ENCODE data around the gene ATG9A. TPM values are rescaled to one million over a fixed set of nuclear protein-coding genes. Genes with fewer than 3 reads are reported as not detected.
A peak's percentile ranks its signal among the peaks of the same experiment; 100 is the strongest.

The ATG9A gene
- total RNA-seq, 1 donor from 2014 or later: 48.8 TPM

- Mint-ChIP-seq H3K27me3 (ENCODE audit: low read depth, unreplicated experiment) (peaks cover 19% of the 10 kb centered on the region), H3K27ac (ENCODE audit: unreplicated experiment) (no peak overlapping the region), H3K4me3 (ENCODE audit: unreplicated experiment) (no peak overlapping the region), H3K4me1 (ENCODE audit: low read depth, unreplicated experiment) (peaks cover 20% of the 10 kb centered on the region), H3K9me3 (ENCODE audit: unreplicated experiment) (no peaks in the 10 kb centered on the region), H3K36me3 (ENCODE audit: low read depth, unreplicated experiment) (no peaks in the 10 kb centered on the region)
- no peak for FAIRE-seq
- H3K27ac ChIP-seq (ENCODE audit: low read depth, low read length): no peak overlapping the region
- H3K4me1 ChIP-seq (ENCODE audit: insufficient read depth, low read length): peaks cover 18% of the 10 kb centered on the region
- no peak overlapping the region for H3K4me3 ChIP-seq (ENCODE audit: insufficient read depth, low read depth, low read length)
- no peaks in the 10 kb centered on the region for H3K9me3 ChIP-seq (ENCODE audit: insufficient read depth, low read depth, low read length)
- TF ChIP-seq EZH2 (IDR thresholded peaks at IDR 0.05; ENCODE audit: insufficient read depth, low read length): no peak
- TF ChIP-seq CTCF (IDR thresholded peaks at IDR 0.05; ENCODE audit: insufficient read depth, low read depth, low read length): no peak
- H2AFZ ChIP-seq (ENCODE audit: low read depth, low read length): no peak overlapping the region
- no peak overlapping the region for H3K9ac ChIP-seq (ENCODE audit: low read length)
- no peaks in the 10 kb centered on the region for H3K36me3 ChIP-seq (ENCODE audit: insufficient read depth, low read length)
- no peaks in the 10 kb centered on the region for H3K27me3 ChIP-seq (ENCODE audit: insufficient read depth, low read length)
- DNase-seq (ENCODE audit: low read depth): no peak
- no peak overlapping the region for H3K4me2 ChIP-seq (ENCODE audit: low read length)
- H4K20me1 ChIP-seq (ENCODE audit: insufficient read depth, low read length): no peaks in the 10 kb centered on the region
- no peaks in the 10 kb centered on the region for H3K79me2 ChIP-seq (ENCODE audit: insufficient read depth, low read length)
Observed at GRCh38 chr2:219271021-219271420, 41.6 kb upstream of the ATG9A start.

- H3K4me2 ChIP-seq (ENCODE audit: low read length): no peak overlapping the region
- H3K27me3 Mint-ChIP-seq (ENCODE audit: low read depth, unreplicated experiment): peaks cover 19% of the 10 kb centered on the region
- no peaks in the 10 kb centered on the region for H3K36me3 ChIP-seq (ENCODE audit: insufficient read depth, low read length)
- peaks cover 18% of the 10 kb centered on the region for H3K4me1 ChIP-seq (ENCODE audit: insufficient read depth, low read length)
- no peak for DNase-seq (ENCODE audit: low read depth)
- H3K27ac ChIP-seq (ENCODE audit: low read depth, low read length): no peak overlapping the region
- no peak for FAIRE-seq
- no peak for TF ChIP-seq EZH2 (IDR thresholded peaks at IDR 0.05; ENCODE audit: insufficient read depth, low read length)
- no peak for TF ChIP-seq CTCF (IDR thresholded peaks at IDR 0.05; ENCODE audit: insufficient read depth, low read depth, low read length)
- H4K20me1 ChIP-seq (ENCODE audit: insufficient read depth, low read length): no peaks in the 10 kb centered on the region
- H3K9ac ChIP-seq (ENCODE audit: low read length): no peak overlapping the region
- H2AFZ ChIP-seq (ENCODE audit: low read depth, low read length): no peak overlapping the region
- peaks cover 20% of the 10 kb centered on the region for H3K4me1 Mint-ChIP-seq (ENCODE audit: low read depth, unreplicated experiment)
- H3K4me3 ChIP-seq (ENCODE audit: insufficient read depth, low read depth, low read length): no peak overlapping the region
- H3K79me2 ChIP-seq (ENCODE audit: insufficient read depth, low read length): no peaks in the 10 kb centered on the region
- no peaks in the 10 kb centered on the region for H3K9me3 Mint-ChIP-seq (ENCODE audit: unreplicated experiment)
- no peaks in the 10 kb centered on the region for H3K27me3 ChIP-seq (ENCODE audit: insufficient read depth, low read length)
- no peaks in the 10 kb centered on the region for H3K36me3 Mint-ChIP-seq (ENCODE audit: low read depth, unreplicated experiment)
- H3K4me3 Mint-ChIP-seq (ENCODE audit: unreplicated experiment): no peak overlapping the region
- H3K27ac Mint-ChIP-seq (ENCODE audit: unreplicated experiment): peak overlapping the region; percentile 18
- H3K9me3 ChIP-seq (ENCODE audit: insufficient read depth, low read depth, low read length): no peaks in the 10 kb centered on the region
Observed at GRCh38 chr2:219270055-219270372, 40.6 kb upstream of the ATG9A start.

GRCh38 chr2:219269362-219270054, 40.1 kb upstream of the ATG9A start:
- TF ChIP-seq CTCF (IDR thresholded peaks at IDR 0.05; ENCODE audit: insufficient read depth, low read depth, low read length) (no peak), EZH2 (IDR thresholded peaks at IDR 0.05; ENCODE audit: insufficient read depth, low read length) (no peak)
- Histone ChIP-seq H3K9me3 (ENCODE audit: insufficient read depth, low read depth, low read length) (no peaks in the 10 kb centered on the region), H3K27ac (ENCODE audit: low read depth, low read length) (no peak overlapping the region), H3K4me3 (ENCODE audit: insufficient read depth, low read depth, low read length) (no peak overlapping the region), H3K4me1 (ENCODE audit: insufficient read depth, low read length) (peaks cover 13% of the 10 kb centered on the region), H4K20me1 (ENCODE audit: insufficient read depth, low read length) (no peaks in the 10 kb centered on the region), H3K9ac (ENCODE audit: low read length) (no peak overlapping the region), H3K79me2 (ENCODE audit: insufficient read depth, low read length) (no peaks in the 10 kb centered on the region), H2AFZ (ENCODE audit: low read depth, low read length) (no peak overlapping the region), H3K4me2 (ENCODE audit: low read length) (no peak overlapping the region), H3K27me3 (ENCODE audit: insufficient read depth, low read length) (peaks cover 1% of the 10 kb centered on the region), H3K36me3 (ENCODE audit: insufficient read depth, low read length) (no peaks in the 10 kb centered on the region)
- peaks cover 15% of the 10 kb centered on the region for H3K4me1 Mint-ChIP-seq (ENCODE audit: low read depth, unreplicated experiment)
- no peaks in the 10 kb centered on the region for H3K9me3 Mint-ChIP-seq (ENCODE audit: unreplicated experiment)
- no peak for DNase-seq (ENCODE audit: low read depth)
- H3K27me3 Mint-ChIP-seq (ENCODE audit: low read depth, unreplicated experiment): peaks cover 23% of the 10 kb centered on the region
- FAIRE-seq: no peak
- no peaks in the 10 kb centered on the region for H3K36me3 Mint-ChIP-seq (ENCODE audit: low read depth, unreplicated experiment)
- H3K27ac Mint-ChIP-seq (ENCODE audit: unreplicated experiment): no peak overlapping the region
- H3K4me3 Mint-ChIP-seq (ENCODE audit: unreplicated experiment): no peak overlapping the region

Measured in astrocyte (in vitro differentiated cells and primary cell).